Measurements from ENCODE around the gene UVRAG.

DNA sequence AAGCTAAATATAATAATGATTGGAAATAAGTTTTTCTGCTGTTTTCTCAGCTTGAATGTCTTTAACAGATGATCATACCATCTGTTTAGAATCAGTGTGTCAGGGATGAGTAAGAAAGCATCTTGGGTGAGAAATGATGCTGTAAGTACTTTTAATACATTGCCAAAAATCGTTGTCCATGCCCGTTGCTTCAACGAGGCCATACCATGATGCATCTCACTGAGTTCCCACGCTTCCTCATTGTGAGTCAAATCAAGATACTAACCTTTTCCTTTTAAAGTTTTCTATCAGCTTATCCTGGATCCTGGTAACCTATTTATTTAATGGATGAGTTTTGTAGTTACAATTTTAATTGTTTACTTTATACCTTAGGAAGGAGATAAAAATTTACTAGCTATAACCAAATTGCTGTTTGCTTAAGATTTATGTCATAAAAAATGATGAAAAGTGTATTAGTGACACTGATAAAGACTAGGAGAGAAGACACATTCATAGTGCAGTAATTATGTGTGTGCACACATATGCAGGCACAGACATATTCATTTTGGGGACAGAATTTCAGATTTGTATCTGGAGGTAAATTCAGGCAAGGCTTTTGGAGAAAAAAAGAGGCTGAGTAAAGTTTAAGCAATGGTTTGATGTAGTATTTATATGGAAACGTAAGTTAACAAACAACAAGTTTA is 154.8 kb downstream of the UVRAG start:
- TF ChIP-seq POU2F2 (IDR thresholded peaks at IDR 0.05; ENCODE audit: low read depth, low read length) (no peak), POLR2A (IDR thresholded peaks at IDR 0.05; ENCODE audit: low read depth, low read length) (no peak), TAF1 (IDR thresholded peaks at IDR 0.05; ENCODE audit: low read depth, low read length) (no peak), POLR2AphosphoS5 (IDR thresholded peaks at IDR 0.05; ENCODE audit: low read depth, low read length) (no peak)

Data from GM12891 (cell line).